ENCODE results near the gene ADORA2A.

The ADORA2A gene

DNA sequence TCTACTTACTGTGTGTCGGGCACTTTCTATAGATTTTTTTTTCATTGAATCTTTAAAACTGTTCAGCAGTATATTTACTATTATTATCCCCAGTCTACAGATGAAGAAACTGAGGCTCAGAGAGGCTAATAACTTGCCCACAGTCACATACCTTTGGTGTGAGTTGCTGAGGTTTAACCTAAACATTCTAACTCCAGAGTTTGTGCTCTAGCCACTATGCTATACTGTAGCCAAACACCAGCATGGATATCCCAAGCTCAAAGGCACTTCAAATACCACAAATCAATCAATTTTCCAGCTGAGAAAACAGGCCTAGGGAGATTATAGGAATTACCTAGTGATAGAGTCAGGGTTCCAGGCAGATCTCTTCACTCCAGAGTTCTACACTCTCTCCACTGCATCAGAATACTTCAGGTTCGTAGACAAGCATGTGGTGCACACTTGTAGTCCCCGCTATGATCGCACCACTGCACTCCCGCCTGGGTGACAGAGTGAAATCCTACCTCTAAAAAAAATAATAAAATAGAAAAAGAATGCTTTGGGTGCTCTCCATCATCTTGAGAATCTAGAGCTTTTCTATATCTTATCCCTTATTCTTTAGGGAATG lies 47.4 kb downstream of the ADORA2A start:
- TF ChIP-seq, protein P1, sequence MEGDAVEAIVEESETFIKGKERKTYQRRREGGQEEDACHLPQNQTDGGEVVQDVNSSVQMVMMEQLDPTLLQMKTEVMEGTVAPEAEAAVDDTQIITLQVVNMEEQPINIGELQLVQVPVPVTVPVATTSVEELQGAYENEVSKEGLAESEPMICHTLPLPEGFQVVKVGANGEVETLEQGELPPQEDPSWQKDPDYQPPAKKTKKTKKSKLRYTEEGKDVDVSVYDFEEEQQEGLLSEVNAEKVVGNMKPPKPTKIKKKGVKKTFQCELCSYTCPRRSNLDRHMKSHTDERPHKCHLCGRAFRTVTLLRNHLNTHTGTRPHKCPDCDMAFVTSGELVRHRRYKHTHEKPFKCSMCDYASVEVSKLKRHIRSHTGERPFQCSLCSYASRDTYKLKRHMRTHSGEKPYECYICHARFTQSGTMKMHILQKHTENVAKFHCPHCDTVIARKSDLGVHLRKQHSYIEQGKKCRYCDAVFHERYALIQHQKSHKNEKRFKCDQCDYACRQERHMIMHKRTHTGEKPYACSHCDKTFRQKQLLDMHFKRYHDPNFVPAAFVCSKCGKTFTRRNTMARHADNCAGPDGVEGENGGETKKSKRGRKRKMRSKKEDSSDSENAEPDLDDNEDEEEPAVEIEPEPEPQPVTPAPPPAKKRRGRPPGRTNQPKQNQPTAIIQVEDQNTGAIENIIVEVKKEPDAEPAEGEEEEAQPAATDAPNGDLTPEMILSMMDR (IDR thresholded peaks at IDR 0.05; ENCODE audit: control insufficient read depth, insufficient read depth, low read depth, low read length, missing control alignments): no peak
- DNase-seq (ENCODE audit: low read depth): no peak

DNA sequence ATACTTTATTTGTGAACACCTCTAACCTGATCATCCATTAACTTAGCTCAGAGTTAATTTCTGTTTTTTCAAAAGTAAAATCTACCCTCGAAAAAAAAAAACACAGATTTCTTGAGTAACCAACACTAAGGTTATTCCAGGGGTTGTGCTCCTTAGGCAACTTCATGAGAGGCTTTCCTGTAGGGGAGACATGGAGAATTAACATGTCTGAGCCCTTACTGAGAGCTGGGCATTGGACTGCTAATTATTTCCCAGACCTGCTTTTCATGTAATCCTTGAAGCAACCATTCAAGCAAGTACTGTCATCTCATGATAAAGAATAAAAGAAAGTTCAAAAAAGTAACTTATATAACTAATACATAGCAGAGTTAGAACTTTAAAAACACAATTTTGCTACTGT lies 54.2 kb downstream of the ADORA2A start:
- H3K4me3 ChIP-seq (ENCODE audit: control insufficient read depth, low read depth, low read length): no peak overlapping the region
- no peak for DNase-seq (ENCODE audit: low read depth)
- TF ChIP-seq, protein P1 (IDR thresholded peaks at IDR 0.05; ENCODE audit: control insufficient read depth, insufficient read depth, low read depth, low read length, missing control alignments): no peak

More for the DNA sequence above, 47.4 kb downstream of the ADORA2A start:
- H3K4me3 ChIP-seq (ENCODE audit: control insufficient read depth, low read depth, low read length): no peak overlapping the region

DNA sequence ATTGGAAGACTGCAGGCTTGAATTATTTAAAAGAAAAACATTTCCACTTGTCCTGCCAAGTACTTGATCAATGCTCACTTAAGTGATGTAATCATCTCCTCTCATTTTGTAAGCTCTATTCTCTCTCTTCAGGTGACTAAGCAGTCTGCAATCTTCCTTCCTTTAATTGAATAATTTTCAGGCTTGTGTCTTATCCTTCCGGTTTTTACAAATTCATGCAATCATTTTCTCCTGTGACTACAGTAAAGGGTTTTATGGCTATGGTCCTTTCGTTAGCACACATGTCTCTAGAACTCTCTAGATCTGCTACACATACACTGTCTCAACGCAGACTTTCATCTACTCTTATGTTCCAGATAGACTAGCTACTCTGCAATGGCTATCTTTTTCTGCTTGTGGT lies 55.2 kb downstream of the ADORA2A start:
- TF ChIP-seq, protein P1 (IDR thresholded peaks at IDR 0.05; ENCODE audit: control insufficient read depth, insufficient read depth, low read depth, low read length, missing control alignments): no peak
- no peak overlapping the region for H3K4me3 ChIP-seq (ENCODE audit: control insufficient read depth, low read depth, low read length)
- peak; percentile 79 for DNase-seq (ENCODE audit: low read depth)

DNA sequence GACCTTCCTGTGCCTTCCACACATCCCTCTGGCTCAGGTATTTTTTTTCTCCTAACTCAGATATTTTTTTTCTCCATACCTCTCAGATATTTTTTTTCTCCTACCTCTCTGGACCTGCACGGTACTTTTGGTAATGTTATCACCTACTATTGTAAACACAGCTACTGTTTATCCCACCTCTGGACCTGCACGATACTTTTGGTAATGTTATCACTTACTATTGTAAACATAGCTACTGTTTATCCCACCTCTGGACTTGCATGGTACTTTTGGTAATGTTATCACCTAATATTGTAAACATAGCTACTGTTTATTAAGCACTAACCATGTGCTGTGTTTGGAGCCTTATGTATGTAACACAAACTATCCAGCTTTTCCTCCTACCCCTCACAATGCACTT lies 55.6 kb downstream of the ADORA2A start:
- no peak for DNase-seq (ENCODE audit: low read depth)
- no peak overlapping the region for H3K4me3 ChIP-seq (ENCODE audit: control insufficient read depth, low read depth, low read length)
- TF ChIP-seq, protein P1 (IDR thresholded peaks at IDR 0.05; ENCODE audit: control insufficient read depth, insufficient read depth, low read depth, low read length, missing control alignments): no peak

DNA sequence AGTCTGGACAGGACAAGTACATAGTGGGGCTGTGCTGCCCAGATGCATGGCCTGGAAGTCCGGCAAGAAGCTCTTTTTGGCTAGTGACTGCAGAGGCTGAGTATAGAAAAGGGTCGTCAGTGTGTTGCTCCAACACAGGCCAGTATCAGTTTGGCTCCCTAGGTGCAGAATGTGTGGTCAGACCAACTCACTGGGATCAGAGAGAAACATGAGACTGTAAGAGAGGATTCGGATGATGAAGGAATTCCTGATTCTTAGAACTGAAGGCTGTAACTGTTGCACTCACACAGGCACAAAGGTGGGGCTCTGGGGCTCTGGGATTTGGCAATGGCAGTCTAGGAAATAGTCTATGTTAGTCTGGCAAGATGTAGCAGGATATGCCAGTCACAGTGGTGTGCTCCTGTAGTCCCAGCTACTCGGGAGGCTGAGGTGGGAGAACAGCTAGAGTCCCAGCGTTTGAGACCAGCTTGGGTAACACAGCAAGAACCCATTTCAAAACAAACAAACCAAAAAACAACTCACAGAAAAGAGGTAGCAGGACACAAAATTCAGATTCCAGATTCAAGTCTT lies 56.7 kb downstream of the ADORA2A start:
- no peak overlapping the region for H3K4me3 ChIP-seq (ENCODE audit: control insufficient read depth, low read depth, low read length)
- TF ChIP-seq, protein P1 (IDR thresholded peaks at IDR 0.05; ENCODE audit: control insufficient read depth, insufficient read depth, low read depth, low read length, missing control alignments): no peak
- DNase-seq (ENCODE audit: low read depth): no peak

DNA sequence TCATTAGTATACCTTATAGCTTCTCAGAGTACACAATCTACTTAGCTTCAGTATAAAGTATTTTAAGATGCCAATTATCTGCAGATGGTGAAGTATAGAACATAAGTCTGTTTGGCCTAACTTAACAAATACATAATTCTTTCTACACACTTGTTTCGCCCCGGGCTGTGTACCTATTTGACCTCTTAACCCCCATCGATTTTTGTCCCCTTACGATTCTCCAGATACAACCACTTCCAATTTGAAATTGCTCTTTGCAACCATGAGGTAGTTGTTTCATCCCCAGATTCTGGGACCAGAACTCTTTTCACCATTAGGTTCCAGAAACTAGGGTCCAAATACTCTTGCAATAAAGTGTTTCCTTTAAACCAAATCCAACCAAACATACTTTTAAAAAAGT lies 57.8 kb downstream of the ADORA2A start:
- TF ChIP-seq, protein P1 (IDR thresholded peaks at IDR 0.05; ENCODE audit: control insufficient read depth, insufficient read depth, low read depth, low read length, missing control alignments): no peak
- DNase-seq (ENCODE audit: low read depth): no peak
- no peak overlapping the region for H3K4me3 ChIP-seq (ENCODE audit: control insufficient read depth, low read depth, low read length)
